ENCODE measurements around the gene RABGEF1.
"Not testable (repeated sequence)": the region's sequence is repeated elsewhere in the genome, so short reads cannot be mapped to it uniquely, and the experiment has no call there.

Gene RABGEF1

GRCh38 chr7:66790725-66791124 is 50.2 kb downstream of the RABGEF1 start:
- Histone ChIP-seq H4K20me1 (ENCODE audit: insufficient read depth, low read length) (no peaks in the 10 kb centered on the region), H3K27me3 (ENCODE audit: low read depth, low read length) (no peaks in the 10 kb centered on the region), H3K36me3 (replicated peaks; ENCODE audit: low read depth, low read length) (peaks cover 12% of the 10 kb centered on the region), H3K27ac (ENCODE audit: low read length) (no peak overlapping the region), H2AFZ (ENCODE audit: low read depth, low read length) (no peak overlapping the region), H3K9ac (ENCODE audit: low read length) (no peak overlapping the region), H3K9me3 (ENCODE audit: insufficient read depth, low read length) (no peaks in the 10 kb centered on the region), H3K4me3 (ENCODE audit: low read length) (no peak overlapping the region), H3K4me2 (ENCODE audit: low read length) (no peak overlapping the region), H3K79me2 (ENCODE audit: low read length) (no peaks in the 10 kb centered on the region), H3K4me1 (ENCODE audit: low read length) (no peaks in the 10 kb centered on the region)
- TF ChIP-seq CTCF (IDR thresholded peaks at IDR 0.05; ENCODE audit: low read depth, low read length): no peak
- no peak for TF ChIP-seq EZH2phosphoT487 (IDR thresholded peaks at IDR 0.05; ENCODE audit: low read depth)

DNA sequence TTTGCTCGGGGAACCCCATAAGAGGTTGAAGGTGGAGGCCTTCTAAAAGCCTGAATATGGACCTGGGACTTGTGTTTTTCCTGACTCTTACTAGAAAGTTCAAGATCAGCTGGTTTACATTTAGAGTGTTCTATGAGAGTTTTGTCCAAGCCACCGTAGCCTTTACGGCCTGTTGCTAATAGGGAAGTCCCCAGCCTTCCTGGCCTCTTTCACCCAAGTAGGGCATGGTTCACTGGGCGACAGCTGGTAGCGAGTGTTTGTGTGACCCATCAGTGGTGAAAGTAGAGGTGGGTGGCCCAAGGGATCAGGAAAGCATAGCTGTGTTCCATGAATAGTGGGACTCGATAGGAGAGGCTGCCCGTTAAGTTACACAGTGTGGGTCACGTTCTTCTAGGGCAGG is 60.1 kb downstream of the RABGEF1 start:
- TF ChIP-seq CTCF (IDR thresholded peaks at IDR 0.05; ENCODE audit: low read depth, low read length) (no peak), EZH2phosphoT487 (IDR thresholded peaks at IDR 0.05; ENCODE audit: low read depth) (no peak)
- Histone ChIP-seq H3K4me1 (ENCODE audit: low read length) (no peaks in the 10 kb centered on the region), H3K27ac (ENCODE audit: low read length) (no peak overlapping the region), H3K36me3 (replicated peaks; ENCODE audit: low read depth, low read length) (peaks cover 4% of the 10 kb centered on the region), H3K4me2 (ENCODE audit: low read length) (no peak overlapping the region), H2AFZ (ENCODE audit: low read depth, low read length) (no peak overlapping the region), H3K79me2 (ENCODE audit: low read length) (no peaks in the 10 kb centered on the region), H3K9ac (ENCODE audit: low read length) (no peak overlapping the region), H3K4me3 (ENCODE audit: low read length) (no peak overlapping the region), H3K9me3 (ENCODE audit: insufficient read depth, low read length) (no peaks in the 10 kb centered on the region), H3K27me3 (ENCODE audit: low read depth, low read length) (no peaks in the 10 kb centered on the region), H4K20me1 (ENCODE audit: insufficient read depth, low read length) (no peaks in the 10 kb centered on the region)

GRCh38 chr7:66804001-66804400 is 63.5 kb downstream of the RABGEF1 start:
- no peak overlapping the region for H3K4me3 ChIP-seq (ENCODE audit: low read length)
- H3K9me3 ChIP-seq (ENCODE audit: insufficient read depth, low read length): no peaks in the 10 kb centered on the region
- no peak overlapping the region for H2AFZ ChIP-seq (ENCODE audit: low read depth, low read length)
- H3K79me2 ChIP-seq (ENCODE audit: low read length): no peaks in the 10 kb centered on the region
- H3K36me3 ChIP-seq (replicated peaks; ENCODE audit: low read depth, low read length): peaks cover 3% of the 10 kb centered on the region
- TF ChIP-seq CTCF (IDR thresholded peaks at IDR 0.05; ENCODE audit: low read depth, low read length): no peak
- no peak for TF ChIP-seq EZH2phosphoT487 (IDR thresholded peaks at IDR 0.05; ENCODE audit: low read depth)
- H4K20me1 ChIP-seq (ENCODE audit: insufficient read depth, low read length): no peaks in the 10 kb centered on the region
- H3K27ac ChIP-seq (ENCODE audit: low read length): no peak overlapping the region
- no peak overlapping the region for H3K9ac ChIP-seq (ENCODE audit: low read length)
- no peak overlapping the region for H3K4me2 ChIP-seq (ENCODE audit: low read length)
- H3K4me1 ChIP-seq (ENCODE audit: low read length): no peaks in the 10 kb centered on the region
- H3K27me3 ChIP-seq (ENCODE audit: low read depth, low read length): no peaks in the 10 kb centered on the region

DNA sequence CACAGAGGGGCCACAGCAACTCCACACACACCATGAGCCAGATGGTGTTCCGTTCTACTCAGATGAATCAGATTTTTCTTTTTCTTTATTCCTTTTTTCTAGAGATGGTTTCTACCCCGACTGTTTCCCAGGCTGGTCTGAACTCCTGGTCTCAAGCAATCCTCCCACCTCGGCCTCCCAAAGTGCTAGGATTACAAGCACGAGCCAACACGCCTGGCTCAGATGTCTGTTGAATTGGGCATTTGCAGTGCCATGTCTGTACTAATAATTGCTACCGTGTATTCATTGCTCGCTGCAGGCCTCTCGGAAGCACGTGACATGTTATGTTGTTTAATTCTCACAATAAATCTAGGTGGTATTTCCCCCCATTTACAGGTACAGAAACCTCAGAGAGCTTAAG is 67.2 kb downstream of the RABGEF1 start:
- Histone ChIP-seq H3K4me2 (ENCODE audit: low read length) (no peak overlapping the region), H3K9me3 (ENCODE audit: insufficient read depth, low read length) (no peaks in the 10 kb centered on the region), H3K27me3 (ENCODE audit: low read depth, low read length) (no peaks in the 10 kb centered on the region), H3K4me3 (ENCODE audit: low read length) (no peak overlapping the region), H3K36me3 (replicated peaks; ENCODE audit: low read depth, low read length) (peaks cover 3% of the 10 kb centered on the region), H3K9ac (ENCODE audit: low read length) (no peak overlapping the region), H2AFZ (ENCODE audit: low read depth, low read length) (no peak overlapping the region), H4K20me1 (ENCODE audit: insufficient read depth, low read length) (no peaks in the 10 kb centered on the region), H3K27ac (ENCODE audit: low read length) (no peak overlapping the region), H3K4me1 (ENCODE audit: low read length) (no peaks in the 10 kb centered on the region), H3K79me2 (ENCODE audit: low read length) (no peaks in the 10 kb centered on the region)
- no peak for TF ChIP-seq EZH2phosphoT487 (IDR thresholded peaks at IDR 0.05; ENCODE audit: low read depth)

DNA sequence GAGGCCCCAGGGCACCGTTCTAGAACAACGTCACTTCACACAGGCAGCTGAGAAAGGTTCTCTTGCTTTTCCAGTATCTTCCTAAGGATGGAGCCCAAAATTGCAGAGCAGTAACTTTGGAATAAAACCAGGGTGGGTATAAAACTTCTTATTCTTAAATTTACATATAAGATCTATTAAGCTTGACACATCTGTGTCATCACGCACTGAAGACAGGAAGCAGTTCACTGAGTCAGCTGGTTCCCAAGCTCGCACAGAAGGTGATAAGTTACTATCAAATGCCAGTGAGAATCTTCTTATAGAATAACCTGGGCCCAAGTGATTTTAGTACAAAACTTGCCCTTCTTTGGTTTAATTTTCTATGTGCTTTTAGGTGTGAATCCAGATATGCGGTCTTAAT is 70.2 kb downstream of the RABGEF1 start:
- H3K4me1 ChIP-seq (ENCODE audit: low read length): no peaks in the 10 kb centered on the region
- H4K20me1 ChIP-seq (ENCODE audit: insufficient read depth, low read length): no peaks in the 10 kb centered on the region
- H3K4me3 ChIP-seq (ENCODE audit: low read length): no peak overlapping the region
- H3K27me3 ChIP-seq (ENCODE audit: low read depth, low read length): no peaks in the 10 kb centered on the region
- no peak overlapping the region for H3K9ac ChIP-seq (ENCODE audit: low read length)
- H3K27ac ChIP-seq (ENCODE audit: low read length): no peak overlapping the region
- no peaks in the 10 kb centered on the region for H3K79me2 ChIP-seq (ENCODE audit: low read length)
- H3K9me3 ChIP-seq (ENCODE audit: insufficient read depth, low read length): no peaks in the 10 kb centered on the region
- TF ChIP-seq EZH2phosphoT487 (IDR thresholded peaks at IDR 0.05; ENCODE audit: low read depth): no peak
- no peak for TF ChIP-seq CTCF (IDR thresholded peaks at IDR 0.05; ENCODE audit: low read depth, low read length)
- H2AFZ ChIP-seq (ENCODE audit: low read depth, low read length): no peak overlapping the region
- H3K36me3 ChIP-seq (replicated peaks; ENCODE audit: low read depth, low read length): peaks cover 3% of the 10 kb centered on the region
- no peak overlapping the region for H3K4me2 ChIP-seq (ENCODE audit: low read length)

DNA sequence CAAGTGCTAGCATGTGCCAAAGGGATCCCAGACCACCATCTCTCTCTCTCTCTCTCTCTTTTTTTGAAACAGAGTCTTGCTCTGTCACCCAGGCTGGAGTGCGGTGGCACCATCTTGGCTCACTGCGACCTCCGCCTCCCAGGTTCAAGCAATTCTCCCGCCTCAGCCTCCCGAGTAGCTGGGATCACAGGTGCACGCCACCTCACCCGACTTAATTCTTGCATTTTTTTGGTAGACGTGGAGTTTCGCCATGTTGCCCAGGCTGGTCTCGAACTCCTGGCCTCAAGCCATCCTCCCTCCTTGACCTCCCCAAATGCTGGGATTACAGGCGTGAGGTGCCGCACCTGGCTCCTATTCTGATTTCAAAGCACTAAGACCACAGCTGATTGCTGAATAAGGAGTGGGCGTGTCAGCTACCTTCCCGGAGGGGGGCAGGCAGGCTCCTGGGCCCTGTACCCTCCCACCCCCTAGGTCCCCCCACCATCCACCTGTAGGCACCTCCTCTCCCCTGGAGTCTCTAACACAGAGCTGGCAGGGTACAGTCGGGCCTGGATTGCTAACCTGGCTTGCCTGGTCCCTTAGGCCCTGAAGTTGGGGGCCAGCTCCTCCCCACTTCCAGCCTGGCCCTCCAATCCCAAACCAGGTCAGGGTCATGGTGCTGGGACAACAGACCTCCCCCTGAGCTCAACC is 74.8 kb downstream of the RABGEF1 start:
- H3K27ac ChIP-seq (ENCODE audit: low read length); H2AFZ ChIP-seq (ENCODE audit: low read depth, low read length); H3K79me2 ChIP-seq (ENCODE audit: low read length); H3K4me3 ChIP-seq (ENCODE audit: low read length); H3K4me2 ChIP-seq (ENCODE audit: low read length); H3K9me3 ChIP-seq (ENCODE audit: insufficient read depth, low read length); H4K20me1 ChIP-seq (ENCODE audit: insufficient read depth, low read length); H3K9ac ChIP-seq (ENCODE audit: low read length); H3K36me3 ChIP-seq (replicated peaks; ENCODE audit: low read depth, low read length); H3K27me3 ChIP-seq (ENCODE audit: low read depth, low read length): not testable (repeated sequence)
- peaks cover 10% of the 10 kb centered on the region for H3K4me1 ChIP-seq (ENCODE audit: low read length)
